ENCODE results near the gene ZNF385D. TPM values are rescaled to one million over a fixed set of nuclear protein-coding genes. Genes with fewer than 3 reads are reported as not detected.

The ZNF385D gene
- total and polyA plus RNA-seq, 8 donors, result 1.6 to 28.6 (median 17.5) TPM

GRCh38 chr3:21620511-21621155 is 130.4 kb downstream of the ZNF385D start:
- ATAC-seq (peak; percentile 18), DNase-seq (peak in 1 of 4 donors; percentile 18)
- no peaks in the 10 kb centered on the region for H3K36me3 ChIP-seq
- H3K4me1 ChIP-seq, result no peaks in the 10 kb centered on the region
- no peak overlapping the region for H3K27ac ChIP-seq
- H3K27me3 ChIP-seq, result no peaks in the 10 kb centered on the region
- intact Hi-C loops (cut with DNase I), result no loop called here
- no peak overlapping the region for H3K4me3 ChIP-seq
- TF ChIP-seq, protein P1, sequence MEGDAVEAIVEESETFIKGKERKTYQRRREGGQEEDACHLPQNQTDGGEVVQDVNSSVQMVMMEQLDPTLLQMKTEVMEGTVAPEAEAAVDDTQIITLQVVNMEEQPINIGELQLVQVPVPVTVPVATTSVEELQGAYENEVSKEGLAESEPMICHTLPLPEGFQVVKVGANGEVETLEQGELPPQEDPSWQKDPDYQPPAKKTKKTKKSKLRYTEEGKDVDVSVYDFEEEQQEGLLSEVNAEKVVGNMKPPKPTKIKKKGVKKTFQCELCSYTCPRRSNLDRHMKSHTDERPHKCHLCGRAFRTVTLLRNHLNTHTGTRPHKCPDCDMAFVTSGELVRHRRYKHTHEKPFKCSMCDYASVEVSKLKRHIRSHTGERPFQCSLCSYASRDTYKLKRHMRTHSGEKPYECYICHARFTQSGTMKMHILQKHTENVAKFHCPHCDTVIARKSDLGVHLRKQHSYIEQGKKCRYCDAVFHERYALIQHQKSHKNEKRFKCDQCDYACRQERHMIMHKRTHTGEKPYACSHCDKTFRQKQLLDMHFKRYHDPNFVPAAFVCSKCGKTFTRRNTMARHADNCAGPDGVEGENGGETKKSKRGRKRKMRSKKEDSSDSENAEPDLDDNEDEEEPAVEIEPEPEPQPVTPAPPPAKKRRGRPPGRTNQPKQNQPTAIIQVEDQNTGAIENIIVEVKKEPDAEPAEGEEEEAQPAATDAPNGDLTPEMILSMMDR (IDR thresholded peaks at IDR 0.05), result no peak
- no peaks in the 10 kb centered on the region for H3K9me3 ChIP-seq

GRCh38 chr3:21618695-21619094 is 132.3 kb downstream of the ZNF385D start:
- no peak overlapping the region for H3K27ac ChIP-seq
- H3K27me3 ChIP-seq, result no peaks in the 10 kb centered on the region
- TF ChIP-seq, protein P1 (IDR thresholded peaks at IDR 0.05), result no peak
- intact Hi-C loops (cut with DNase I), result no loop called here
- ATAC-seq, result no peak
- DNase-seq, result no peak
- H3K9me3 ChIP-seq, result no peaks in the 10 kb centered on the region
- no peaks in the 10 kb centered on the region for H3K36me3 ChIP-seq
- no peaks in the 10 kb centered on the region for H3K4me1 ChIP-seq
- H3K4me3 ChIP-seq, result no peak overlapping the region

- H3K4me1 ChIP-seq, result no peaks in the 10 kb centered on the region
- TF ChIP-seq, protein P1 (IDR thresholded peaks at IDR 0.05), result no peak
- H3K36me3 ChIP-seq, result no peaks in the 10 kb centered on the region
- H3K27me3 ChIP-seq, result no peaks in the 10 kb centered on the region
- ATAC-seq (no peak), DNase-seq (no peak)
- H3K27ac ChIP-seq, result no peak overlapping the region
- intact Hi-C loops (cut with DNase I), result no loop called here
- H3K4me3 ChIP-seq, result no peak overlapping the region
- peaks cover 0 to 2% of the 10 kb centered on the region in 2 donors for H3K9me3 ChIP-seq
Observed at GRCh38 chr3:21613372-21614070, 137.5 kb downstream of the ZNF385D start.

DNA sequence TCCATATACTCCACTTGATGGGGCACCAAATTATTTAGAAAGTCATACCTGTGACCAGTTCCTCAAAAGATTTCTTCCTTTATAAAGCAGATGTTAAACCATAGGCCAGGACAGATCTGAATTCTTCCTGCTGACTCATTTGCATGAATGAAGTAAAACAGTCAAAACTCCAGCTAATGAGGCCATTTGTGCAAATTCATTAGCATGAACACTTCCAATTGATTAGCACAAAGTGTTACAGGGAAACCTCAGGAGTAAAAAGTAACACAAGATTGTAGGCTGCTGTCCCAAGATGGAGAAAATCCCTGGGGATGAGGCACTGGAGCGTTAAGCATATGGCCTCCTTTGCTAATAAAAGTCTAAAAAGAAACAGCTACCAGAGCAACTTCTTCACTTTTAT is 149.8 kb downstream of the ZNF385D start:
- H3K27me3 ChIP-seq, result no peaks in the 10 kb centered on the region
- no peaks in the 10 kb centered on the region for H3K4me1 ChIP-seq
- H3K36me3 ChIP-seq, result no peaks in the 10 kb centered on the region
- H3K27ac ChIP-seq, result no peak overlapping the region
- no peak overlapping the region for H3K4me3 ChIP-seq
- ATAC-seq (no peak), DNase-seq (no peak)
- no peaks in the 10 kb centered on the region for H3K9me3 ChIP-seq
- TF ChIP-seq, protein P1 (IDR thresholded peaks at IDR 0.05), result no peak
- intact Hi-C loops (cut with DNase I), result no loop called here

GRCh38 chr3:21599890-21600289 is 151.1 kb downstream of the ZNF385D start:
- no peaks in the 10 kb centered on the region for H3K4me1 ChIP-seq
- H3K9me3 ChIP-seq, result no peaks in the 10 kb centered on the region
- H3K27me3 ChIP-seq, result no peaks in the 10 kb centered on the region
- intact Hi-C loops (cut with DNase I), result no loop called here
- DNase-seq (no peak), ATAC-seq (no peak)
- no peak overlapping the region for H3K4me3 ChIP-seq
- H3K27ac ChIP-seq, result no peak overlapping the region
- H3K36me3 ChIP-seq, result no peaks in the 10 kb centered on the region
- TF ChIP-seq, protein P1 (IDR thresholded peaks at IDR 0.05), result no peak
